Inflammatory macrophage treated with lipopolysaccharide for 4 hours (primary cell): Measurements from ENCODE around the gene ZFR.
A peak's percentile ranks its signal among the peaks of the same experiment; 100 is the strongest.
"Not testable (repeated sequence)": the region's sequence is repeated elsewhere in the genome, so short reads cannot be mapped to it uniquely, and the experiment has no call there.

Experiments
- DNase-seq: peaks from one replicate; pipeline ENCODE4 v3.0.0-alpha.2; 2020

ZFR gene

DNA sequence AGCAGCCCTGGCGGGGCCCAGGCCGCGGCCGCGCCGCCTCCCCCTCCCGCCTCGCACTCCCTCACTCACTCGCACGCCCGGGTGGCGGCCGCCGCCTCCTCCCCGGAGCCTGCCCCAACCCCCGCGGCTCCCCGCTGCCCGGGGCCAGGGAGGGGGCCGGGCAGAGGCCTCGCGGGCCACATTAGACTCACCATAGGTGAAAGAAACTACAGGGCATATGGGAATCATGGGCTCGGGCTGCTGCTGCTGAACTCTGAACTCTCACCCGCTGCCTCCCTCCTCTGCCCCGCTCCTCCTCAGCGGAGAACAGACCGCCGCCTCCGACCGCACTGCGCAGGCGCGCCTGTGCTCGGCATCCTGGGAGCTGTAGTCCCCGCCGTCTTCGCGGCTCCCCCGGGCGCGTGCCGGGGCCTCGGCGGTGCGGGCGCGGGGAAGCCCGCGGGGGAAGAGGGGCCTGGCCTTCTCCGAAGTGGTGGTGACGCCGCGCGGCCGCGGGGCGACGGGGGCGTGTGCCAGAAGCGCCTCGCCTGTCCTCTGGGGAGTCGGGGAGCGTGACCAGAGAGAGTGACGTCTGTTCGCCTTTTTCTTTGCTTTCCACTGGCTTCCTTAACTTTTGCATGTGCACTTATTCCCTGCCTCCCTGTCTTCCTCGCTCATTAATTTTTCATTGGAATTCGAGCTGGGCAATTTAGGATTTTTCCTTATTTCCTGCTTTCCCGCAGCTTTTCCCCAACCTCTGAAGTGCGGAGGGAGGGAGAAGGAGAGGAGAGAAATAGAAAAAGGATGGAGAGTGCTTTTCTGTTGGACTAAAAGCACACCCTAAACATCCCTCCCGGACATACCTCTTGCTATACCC is at the start of gene ZFR:
TSS of gene ZFR (minus strand) at position 310 of the 856 bp plus-strand sequence. CDS start at position 228, 82 bp downstream.
- peak; percentile 94 for DNase-seq

DNA sequence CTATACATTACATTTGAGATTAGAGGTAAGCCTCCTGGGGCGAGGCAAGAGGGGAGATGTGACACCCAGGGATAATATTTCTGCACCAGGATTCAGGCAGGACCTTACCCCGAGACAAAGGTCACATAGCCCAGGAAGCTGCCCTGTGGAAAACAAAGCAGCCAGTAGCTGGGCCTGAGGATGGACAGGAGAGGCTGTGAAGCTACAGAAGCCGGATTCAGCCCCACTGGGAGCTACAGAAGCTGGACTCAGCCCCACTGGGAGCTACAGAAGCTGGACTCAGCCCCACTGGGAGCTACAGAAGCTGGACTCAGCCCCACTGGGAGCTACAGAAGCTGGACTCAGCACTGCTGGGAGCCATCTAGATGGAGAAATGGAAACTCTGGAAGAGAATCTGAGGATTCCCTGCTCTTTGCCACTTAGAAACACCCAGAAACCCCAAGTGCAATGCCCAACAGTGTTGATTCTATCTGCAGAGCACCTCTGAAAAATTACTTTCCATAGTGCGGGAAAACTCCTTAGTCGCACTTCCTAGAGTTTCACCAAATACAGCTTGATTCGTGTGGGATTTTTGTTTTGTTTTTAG is 46.5 kb upstream of the ZFR start:
- no peak for DNase-seq

DNA sequence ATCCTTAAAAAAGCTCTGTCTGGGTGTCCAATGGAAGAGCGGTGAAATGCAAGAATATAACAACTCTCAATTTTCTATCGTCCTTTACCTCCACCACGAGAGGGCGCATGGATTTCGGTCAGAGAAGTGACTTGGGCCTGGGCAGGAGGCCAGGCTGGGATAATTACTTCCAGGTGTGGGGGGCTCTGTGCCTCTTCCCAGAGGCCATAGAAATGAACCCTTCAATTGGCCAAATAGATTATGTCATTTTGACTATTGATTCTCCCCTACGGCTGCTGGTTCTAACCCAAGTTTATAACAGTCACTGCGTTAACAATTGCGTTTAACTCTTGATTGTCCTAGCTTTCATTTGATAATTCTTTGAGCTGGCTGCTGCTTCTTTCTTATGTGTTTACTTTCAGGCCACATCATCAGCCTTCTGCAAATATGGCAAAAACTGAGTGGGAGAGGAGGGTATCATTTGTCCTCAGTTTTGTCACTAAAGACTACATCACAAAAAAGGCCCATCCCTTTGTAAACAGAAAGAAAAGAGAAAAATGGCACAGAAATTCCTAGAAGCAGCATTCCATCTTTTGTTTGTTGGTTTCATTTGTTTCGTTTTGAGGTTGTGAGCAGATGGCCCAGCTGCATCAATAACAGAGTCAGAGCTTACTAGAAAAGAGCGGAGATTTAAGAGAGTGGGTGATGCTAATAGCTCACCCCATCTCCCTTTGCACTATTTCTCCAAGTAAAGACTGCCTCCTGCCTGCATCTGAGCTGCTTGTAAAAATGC is 45.4 kb upstream of the ZFR start:
- peak; percentile 64 for DNase-seq

DNA sequence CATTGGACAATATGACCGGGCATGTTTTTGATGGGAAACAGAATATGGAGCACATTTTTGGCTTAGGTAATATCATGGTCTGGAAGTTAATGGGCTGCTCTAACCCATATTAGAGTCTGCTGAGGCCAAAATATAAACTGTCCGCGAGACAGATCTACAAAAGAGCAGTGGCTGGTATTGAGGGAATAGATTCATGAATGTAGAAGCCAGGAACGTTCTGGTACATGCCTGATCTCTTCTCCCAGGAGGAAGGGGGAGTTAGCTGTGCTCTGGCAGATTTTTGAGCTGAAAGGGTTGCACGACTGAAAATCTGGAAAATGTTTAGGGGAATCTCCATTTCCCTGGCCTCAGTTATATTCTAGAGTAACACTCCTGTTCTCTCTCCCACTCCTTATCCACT is 42.9 kb upstream of the ZFR start:
- no peak for DNase-seq

DNA sequence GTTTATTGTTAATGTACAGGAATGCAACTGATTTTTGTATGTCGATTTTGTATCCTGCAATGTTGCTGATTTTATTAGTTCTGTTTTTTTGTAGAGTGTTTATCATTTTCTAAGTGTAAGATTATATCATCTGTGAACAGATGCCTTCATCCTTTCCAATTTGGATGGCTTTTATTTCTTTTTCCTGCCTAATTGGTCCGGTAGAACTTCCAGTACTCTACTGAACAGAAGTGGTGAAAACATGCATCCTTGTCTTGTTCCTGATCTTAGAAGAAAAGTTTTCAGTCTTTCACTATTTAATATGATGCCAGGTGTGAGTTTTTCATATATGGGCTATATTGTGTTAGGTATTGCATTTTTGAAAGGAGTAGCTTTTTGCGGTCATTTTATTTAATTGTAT is 42.5 kb upstream of the ZFR start:
- DNase-seq, result no peak

DNA sequence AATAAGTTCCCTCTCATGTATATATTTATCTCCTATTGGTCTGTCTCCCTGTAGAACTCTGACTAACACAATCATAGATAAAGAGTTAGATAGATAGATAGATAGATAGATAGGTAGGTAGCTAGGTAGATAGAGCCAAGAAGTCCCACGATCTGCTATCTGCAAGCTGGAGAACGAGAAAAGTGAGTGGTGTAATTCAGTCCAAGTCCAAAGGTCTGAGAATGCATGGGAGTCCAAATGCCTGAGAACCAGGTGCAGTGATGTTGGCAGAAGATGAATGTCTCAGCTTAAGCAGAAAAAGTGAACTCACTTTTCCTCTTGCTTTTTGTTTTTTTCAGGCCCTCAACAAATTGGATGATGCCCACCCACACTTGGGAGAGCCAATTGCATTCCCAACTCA is 37.7 kb upstream of the ZFR start:
- no peak for DNase-seq

DNA sequence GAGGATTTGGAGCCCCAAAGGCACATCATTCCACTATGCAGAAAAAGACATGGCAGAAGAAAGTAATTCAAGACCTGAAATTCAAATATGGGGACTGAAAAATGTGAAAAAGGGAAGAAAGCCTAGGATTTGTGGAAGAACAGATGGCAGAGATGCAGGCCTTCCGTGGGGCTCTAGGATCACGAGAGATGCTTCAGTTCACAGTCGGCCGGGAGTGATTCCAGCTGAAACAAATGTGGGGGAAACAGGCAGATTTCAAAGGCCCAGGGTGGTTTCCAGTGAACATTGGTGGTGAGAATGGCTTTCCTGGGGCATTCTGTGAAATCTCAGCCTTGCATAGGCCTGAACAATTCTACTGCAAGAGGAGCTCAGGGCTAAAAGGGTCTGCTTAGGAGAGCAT is 34.6 kb upstream of the ZFR start:
- DNase-seq, result no peak

DNA sequence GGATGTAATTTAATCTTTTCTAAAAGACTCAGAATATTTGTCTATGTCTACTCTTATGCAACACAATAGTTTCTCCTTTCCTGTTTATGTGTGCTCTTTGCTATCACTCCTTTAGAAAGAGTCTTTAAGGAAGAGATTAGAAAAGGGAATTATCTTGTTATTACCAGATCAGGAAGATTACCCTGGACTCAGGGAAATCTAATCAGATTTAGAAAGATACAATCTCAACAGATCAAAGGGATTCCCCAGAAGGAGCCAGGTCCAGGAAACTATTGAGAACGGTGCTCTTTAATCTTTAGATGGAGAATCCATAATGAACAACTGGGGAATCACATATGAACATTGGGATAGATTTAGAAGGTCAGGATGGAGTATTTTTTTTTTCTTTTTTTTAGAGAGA is 32.4 kb upstream of the ZFR start:
- DNase-seq, result no peak

DNA sequence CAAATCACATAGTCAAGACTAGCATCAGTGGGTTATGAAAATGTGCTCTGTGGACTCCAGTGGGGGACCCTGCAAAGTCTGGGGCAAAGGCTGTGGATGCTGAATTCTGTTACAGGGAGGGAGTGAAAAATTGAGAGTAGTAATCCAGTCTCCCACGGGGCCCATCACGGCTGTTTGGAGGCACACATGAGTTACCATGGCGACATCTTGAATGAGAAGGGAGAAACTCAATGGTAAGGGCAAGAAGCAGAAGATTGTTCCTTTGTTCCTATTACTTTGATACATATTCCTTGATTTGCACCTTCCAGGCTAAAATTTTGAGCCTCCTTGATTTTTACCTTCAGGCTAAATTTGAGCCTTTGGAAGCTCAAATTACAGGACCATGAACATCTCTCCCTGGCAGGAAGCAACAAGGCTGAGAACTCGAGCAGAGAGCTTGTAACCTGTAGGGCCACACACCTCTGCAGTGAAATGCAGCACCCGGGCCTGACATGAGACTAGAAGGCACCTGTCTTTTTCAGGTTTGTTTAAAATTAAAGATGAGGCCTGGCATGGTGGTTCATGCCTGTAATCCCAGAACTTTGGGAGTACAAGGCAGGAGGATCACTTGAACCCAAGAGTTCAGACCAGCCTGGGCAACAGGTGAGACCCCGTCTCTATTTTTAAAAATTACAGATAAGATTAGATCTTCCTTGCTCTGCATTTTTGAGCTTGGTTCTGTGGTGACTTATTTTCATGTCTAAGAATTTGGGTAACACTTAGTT is 31.0 kb upstream of the ZFR start:
- no peak for DNase-seq

DNA sequence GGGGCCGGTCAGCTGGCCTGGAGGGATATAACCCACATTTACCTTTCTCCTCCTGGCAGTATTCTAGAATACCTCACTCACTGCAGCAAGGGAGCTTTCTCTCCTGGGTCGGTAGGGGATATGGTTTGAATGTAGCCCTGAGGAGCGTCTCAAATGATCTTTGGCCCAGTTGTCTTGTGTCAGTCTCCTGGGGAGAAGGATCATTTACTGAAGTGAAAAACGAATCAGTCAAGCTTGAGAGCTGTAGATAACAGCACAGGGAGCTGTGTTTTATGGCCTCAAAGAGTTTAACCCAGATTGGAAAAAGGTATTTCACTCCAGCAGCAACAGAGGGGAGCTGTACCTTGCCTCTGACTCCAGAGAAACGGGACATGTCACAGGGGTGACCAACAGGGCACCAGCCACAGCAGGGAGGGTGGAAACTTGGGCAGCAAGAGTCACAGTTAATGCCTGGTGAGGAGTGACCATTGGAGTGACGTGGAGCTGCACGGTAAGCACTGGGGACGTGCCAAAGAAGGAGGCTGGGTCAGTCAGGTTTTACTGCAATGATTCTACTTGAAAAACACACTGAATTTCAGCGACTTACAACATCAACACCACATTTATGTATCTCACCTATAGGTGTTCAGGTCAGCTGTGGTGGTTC is 29.8 kb upstream of the ZFR start:
- no peak for DNase-seq

DNA sequence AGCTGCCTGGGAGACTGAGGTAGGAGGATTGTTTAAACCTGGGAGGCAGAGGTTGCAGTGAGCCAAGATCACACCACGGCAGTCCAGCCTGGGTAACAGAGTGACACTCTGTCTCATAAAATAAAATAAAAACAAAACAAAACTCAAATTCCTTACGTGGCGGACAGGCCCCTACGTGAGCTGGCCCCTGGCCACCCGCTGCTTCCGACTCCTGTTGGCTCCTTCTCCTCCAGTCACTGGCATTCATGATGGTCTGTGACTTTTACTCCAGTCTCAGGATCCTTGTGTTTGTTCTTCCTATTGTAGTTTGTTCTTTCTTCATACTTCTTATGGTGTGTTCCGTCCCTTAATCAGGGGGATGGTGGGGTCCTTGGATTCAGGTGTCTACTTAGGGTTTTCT is 28.5 kb upstream of the ZFR start:
- DNase-seq, result no peak

DNA sequence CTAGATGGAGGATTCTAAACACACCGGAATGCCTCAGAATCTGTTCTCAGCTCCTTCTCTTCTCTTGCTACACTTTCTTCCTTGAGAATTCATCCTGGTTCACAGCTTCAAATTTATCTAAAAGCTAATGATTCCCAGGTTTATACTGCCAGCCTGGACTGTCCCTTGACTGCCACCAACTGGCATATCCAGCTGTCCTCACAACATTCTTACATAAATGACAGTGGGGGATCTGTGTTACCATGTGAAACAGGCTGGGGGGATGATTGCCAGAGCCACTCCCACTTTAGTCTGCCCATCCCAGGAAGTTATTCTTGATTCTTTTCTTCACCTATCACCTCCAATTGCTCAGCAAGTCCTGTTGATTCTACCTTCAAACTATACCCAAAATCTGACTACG is 27.2 kb upstream of the ZFR start:
- DNase-seq, result no peak

DNA sequence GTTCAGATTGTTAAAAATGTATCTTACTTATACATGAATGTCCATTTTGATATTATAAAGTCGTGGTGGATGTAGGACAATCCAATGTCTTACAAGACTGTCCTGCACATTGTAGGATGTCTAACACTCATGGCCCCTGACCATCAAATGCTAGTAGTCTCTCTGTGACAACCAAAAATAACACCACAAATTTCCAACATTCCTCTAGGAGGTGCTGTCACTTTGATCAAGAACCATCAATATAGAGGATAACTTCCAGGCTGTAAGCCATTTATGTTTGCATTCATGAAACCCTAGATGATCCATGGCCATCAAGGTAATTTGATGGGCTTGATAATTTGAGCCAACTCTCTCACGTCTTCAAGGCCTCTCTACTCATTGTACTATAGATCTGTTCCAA is 20.5 kb upstream of the ZFR start:
- DNase-seq, result no peak

DNA sequence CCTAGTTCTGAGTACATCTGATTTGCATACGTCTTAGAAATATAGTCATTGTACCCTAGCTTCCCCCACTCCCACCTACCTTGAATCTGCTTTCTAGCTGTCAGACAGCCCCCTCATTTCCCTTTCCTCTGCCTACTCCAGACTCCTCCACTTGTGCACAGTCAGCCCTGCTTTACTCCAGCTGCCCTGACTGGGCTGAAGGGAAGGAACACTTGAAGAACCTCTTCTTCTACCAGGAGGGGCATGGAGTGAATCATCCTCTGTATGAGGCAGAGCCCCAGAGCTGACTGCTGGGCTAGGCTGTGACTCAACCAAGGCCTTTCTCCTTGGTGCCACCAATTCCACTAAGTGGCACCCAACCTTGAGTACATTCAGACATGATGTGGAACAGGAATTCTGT is 18.1 kb upstream of the ZFR start:
- peak; percentile 83 for DNase-seq

DNA sequence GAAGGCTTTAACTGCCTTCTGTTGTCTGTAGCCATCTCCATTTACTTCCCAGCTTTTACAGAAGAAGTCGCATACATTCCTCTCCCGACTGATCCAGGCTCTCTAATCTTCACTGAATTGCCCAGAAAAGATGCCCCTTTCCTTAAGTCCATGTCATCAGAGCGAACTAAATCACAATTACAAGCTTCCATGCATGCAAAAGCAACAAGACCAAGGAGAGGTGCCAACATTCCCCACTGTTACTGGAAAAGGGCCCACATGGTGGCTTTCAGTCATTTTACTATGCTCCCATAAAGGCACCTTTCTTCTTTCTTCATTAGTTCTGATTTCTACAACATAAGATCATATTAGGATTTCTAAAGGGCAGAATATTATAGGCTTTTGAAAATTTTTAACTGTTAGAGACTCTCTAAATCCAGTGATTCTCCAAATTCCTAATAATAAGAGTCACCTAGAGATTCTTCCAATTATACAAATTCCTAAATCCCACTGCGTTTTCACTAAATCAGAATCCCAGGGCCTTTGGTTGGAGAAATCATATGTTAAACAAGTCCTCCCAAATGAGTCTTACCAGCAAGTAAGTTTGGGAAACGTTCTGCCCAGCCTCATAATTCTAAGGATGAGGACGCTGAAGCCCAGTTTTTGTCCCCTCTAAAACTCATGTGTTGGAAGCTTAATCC is 17.0 kb upstream of the ZFR start:
- no peak for DNase-seq

DNA sequence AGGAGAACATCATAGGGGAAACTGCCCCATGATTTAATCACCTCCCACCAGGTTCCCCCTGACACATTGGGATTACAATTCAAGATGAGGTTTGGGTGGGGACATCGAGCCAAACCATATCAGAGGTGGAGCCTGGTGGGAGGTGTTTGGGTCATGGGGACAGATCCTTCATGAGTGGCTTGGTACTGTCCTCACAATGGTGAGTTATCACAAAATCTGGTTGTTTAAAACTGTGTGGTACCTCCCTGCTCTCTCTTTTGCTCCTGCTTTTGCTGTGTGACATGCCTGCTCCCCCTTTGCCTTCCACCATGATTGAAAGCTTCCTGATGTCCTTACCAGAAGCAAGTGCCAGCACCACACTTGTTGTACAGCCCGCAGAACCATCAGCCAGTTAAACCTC is 16.2 kb upstream of the ZFR start:
- peak; percentile 7 for DNase-seq

DNA sequence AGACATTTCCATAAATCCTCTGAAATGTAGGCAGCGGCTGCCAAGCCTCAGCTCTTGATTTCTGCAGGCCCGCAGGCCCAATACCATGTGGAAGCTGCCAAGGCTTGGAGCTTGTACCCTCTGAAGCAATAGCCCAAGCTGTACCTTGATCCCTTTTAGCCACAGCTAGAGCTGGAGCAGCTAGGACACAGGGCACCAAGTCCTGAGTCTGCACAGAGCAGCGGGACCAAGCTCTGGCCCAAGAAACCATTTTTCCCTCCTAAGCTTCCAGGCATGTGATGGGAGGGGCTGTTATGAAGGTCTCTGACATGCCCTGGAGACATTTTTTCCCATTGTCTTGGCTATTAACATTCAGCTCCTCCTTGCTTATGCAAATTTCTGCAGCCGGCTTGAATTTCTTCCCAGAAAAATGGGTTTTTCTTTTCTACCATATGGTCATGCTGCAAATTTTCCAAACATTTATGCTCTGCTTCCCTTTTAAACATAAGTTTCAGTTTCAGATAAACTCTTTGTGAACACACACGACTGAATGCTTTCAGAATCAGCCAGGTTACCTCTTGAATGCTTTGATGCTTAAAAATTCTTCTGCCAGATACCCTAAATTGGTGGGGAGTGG is 14.4 kb upstream of the ZFR start:
- peak; percentile 51 for DNase-seq

DNA sequence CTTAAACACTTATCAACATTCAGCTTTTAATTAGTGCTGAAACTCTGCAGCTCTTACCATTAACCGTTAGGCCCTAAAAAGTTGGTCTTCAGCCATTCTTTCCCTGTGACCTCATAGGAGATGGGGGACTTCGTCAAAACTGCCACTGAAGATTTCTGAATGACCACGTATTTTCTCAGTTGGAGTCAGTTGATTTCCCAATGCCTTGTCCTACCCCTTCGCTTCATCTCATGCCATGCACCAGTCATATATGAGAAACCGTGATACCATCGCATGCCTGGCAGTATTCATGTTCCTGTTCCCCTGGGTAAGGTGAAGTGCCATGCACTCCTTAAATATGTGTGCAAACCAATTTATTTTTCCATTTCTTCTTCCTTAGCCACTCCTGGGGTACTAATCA is 10.8 kb upstream of the ZFR start:
- no peak for DNase-seq

DNA sequence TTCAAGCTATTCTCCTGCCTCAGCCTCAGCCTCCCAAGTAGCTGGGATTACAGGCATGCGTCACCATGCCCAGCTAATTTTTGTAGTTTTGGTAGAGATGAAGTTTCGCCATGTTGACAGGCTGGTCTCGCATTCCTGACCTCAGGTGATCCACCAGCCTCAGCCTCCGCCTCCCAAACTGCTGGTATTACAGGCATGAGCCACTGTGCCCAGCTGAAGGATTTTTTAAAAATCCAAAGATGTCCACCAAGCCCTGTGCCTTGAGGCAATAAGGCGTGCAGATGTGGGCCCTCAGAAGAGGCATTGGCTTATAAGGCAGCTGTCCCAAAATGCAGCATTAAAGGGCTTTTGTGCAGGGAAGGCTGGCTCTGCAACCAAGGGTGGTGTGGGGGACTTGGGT is 10.3 kb upstream of the ZFR start:
- no peak for DNase-seq

DNA sequence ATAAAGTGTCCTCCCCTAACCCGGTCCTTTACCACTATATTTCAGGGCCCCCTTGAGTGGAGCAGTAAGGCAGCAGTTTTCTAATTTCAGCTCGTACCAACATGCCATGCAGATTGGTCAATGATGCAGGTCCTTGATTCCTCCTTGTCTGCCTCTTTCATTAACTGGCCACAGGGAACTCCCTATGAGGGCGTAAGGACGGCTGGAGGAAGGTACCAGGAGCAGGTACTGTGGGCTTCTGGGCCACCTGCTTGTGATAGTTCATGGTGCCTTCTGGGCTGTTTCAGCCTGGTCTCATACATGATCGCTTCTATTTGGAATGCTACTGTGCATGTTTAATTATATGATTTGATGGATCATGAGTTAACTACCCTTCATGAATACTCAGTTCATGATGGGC is 9.4 kb upstream of the ZFR start:
- no peak for DNase-seq

DNA sequence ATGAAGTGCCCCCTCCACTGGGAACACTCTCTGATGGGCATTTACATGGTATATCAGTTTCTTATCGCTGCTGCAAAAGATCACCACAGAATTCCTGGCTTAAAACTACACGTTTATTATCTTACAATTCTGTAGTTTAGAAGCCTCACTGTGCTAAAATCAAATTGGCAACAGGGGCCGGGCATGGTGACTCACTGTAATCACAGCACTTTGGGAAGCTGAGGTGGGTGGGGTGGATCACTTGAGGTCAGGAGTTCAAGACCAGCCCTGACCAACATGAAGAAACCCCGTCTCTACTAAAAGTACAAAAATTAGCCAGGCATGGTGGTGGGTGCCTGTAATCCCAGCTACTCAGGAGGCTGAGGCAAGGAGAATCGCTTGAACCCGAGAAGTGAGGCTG is 7.8 kb upstream of the ZFR start:
- not testable (repeated sequence) for DNase-seq

DNA sequence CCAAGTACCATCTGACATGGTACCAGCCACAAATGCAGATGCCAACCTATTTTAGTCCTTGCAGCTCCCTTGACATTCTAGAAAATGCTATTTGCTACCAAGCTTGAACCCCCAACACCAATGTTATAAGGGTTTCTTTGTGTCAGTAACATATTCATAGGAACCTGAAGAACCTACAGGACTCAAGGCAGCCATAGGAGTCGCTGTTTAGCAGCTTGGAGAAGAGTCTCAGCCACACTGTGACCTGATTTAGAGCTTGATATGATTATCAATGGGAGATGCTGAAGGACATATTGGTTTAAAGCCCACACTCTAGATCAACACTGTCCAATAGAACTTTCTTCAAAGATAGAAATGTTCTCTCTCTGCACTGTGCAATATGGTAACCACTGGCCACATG is 6.4 kb upstream of the ZFR start:
- no peak for DNase-seq
